ENCODE results near the gene TMEM108.

- TF ChIP-seq CTCF (IDR thresholded peaks at IDR 0.05; ENCODE audit: low read depth, low read length, poor library complexity, severe bottlenecking) (no peak), EZH2phosphoT487 (IDR thresholded peaks at IDR 0.05; ENCODE audit: borderline replicate concordance, low read length) (no peak)
Measured at GRCh38 chr3:133092681-133093080, 54.5 kb downstream of the TMEM108 start.
